Measurements from ENCODE around the gene TM9SF3.

TM9SF3 gene

DNA sequence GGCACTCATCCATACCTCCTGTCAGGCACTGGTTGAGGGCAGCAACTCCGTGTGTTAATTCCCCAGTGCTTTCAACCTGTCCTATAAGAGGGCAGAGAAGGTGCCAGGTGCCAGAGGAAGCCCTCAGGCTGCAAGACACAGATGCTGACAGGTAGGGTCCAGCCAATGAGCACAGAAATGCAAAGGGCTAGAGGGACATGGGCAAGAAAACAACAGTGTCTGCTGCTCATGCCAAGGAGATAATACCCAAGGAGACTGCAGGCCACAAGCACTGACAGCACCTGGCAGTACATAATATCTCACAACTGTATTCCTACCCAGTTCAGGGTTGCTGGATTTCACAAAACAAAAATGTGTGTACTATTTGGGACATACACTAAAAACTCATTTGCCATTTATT is 38.4 kb upstream of the TM9SF3 start:
- Mint-ChIP-seq H3K36me3 (ENCODE audit: low read depth) (no peaks in the 10 kb centered on the region), H3K27me3 (ENCODE audit: low read depth, poor library complexity) (no peaks in the 10 kb centered on the region), H3K4me1 (peaks cover 5% of the 10 kb centered on the region), H3K9me3 (no peaks in the 10 kb centered on the region), H3K4me3 (no peak overlapping the region), H3K27ac (no peak overlapping the region)
- DNase-seq = no peak
- TF ChIP-seq, protein P1, sequence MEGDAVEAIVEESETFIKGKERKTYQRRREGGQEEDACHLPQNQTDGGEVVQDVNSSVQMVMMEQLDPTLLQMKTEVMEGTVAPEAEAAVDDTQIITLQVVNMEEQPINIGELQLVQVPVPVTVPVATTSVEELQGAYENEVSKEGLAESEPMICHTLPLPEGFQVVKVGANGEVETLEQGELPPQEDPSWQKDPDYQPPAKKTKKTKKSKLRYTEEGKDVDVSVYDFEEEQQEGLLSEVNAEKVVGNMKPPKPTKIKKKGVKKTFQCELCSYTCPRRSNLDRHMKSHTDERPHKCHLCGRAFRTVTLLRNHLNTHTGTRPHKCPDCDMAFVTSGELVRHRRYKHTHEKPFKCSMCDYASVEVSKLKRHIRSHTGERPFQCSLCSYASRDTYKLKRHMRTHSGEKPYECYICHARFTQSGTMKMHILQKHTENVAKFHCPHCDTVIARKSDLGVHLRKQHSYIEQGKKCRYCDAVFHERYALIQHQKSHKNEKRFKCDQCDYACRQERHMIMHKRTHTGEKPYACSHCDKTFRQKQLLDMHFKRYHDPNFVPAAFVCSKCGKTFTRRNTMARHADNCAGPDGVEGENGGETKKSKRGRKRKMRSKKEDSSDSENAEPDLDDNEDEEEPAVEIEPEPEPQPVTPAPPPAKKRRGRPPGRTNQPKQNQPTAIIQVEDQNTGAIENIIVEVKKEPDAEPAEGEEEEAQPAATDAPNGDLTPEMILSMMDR (IDR thresholded peaks at IDR 0.05) = no peak

GRCh38 chr10:96622013-96622787 is 35.4 kb upstream of the TM9SF3 start:
- TF ChIP-seq, protein P1 (IDR thresholded peaks at IDR 0.05) = no peak
- Mint-ChIP-seq H3K4me1 (peaks cover 10% of the 10 kb centered on the region), H3K9me3 (no peaks in the 10 kb centered on the region), H3K27me3 (ENCODE audit: low read depth, poor library complexity) (peaks cover 7% of the 10 kb centered on the region), H3K36me3 (ENCODE audit: low read depth) (no peaks in the 10 kb centered on the region), H3K27ac (no peak overlapping the region), H3K4me3 (no peak overlapping the region)
- DNase-seq = no peak

- Mint-ChIP-seq H3K4me1 (peaks cover 16% of the 10 kb centered on the region), H3K27ac (no peak overlapping the region), H3K36me3 (ENCODE audit: low read depth) (no peaks in the 10 kb centered on the region), H3K4me3 (no peak overlapping the region), H3K27me3 (ENCODE audit: low read depth, poor library complexity) (peaks cover 7% of the 10 kb centered on the region), H3K9me3 (no peaks in the 10 kb centered on the region)
- TF ChIP-seq, protein P1 (IDR thresholded peaks at IDR 0.05) = no peak
- no peak for DNase-seq
These were observed 33.3 kb upstream of the TM9SF3 start for GRCh38 chr10:96619796-96620773.

DNA sequence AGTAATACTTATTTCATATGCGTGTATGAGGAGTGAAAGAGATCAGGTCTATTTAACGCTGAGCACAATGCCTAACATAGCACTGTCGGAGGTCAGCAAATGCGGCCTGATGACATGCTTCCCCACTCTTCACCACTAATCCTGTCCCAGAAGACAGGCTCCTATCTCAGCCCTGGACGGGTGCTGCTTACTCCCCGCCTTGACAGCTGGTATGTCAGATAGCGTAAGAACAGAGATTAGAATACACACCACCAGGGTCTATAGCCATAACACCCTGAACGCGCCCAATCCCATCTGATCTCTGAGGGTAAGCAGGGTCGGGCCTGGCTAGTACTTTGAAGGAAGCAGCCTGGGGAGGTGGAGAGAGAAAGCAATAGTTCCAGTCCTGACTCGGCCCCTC is 32.3 kb upstream of the TM9SF3 start:
- Mint-ChIP-seq H3K27ac (no peak overlapping the region), H3K9me3 (no peaks in the 10 kb centered on the region), H3K4me3 (no peak overlapping the region), H3K4me1 (peaks cover 22% of the 10 kb centered on the region), H3K27me3 (ENCODE audit: low read depth, poor library complexity) (peaks cover 7% of the 10 kb centered on the region), H3K36me3 (ENCODE audit: low read depth) (no peaks in the 10 kb centered on the region)
- no peak for DNase-seq
- TF ChIP-seq, protein P1 (IDR thresholded peaks at IDR 0.05) = no peak

GRCh38 chr10:96618653-96619052 is 31.8 kb upstream of the TM9SF3 start:
- no peak for DNase-seq
- TF ChIP-seq, protein P1 (IDR thresholded peaks at IDR 0.05) = no peak
- H3K36me3 Mint-ChIP-seq (ENCODE audit: low read depth) = no peaks in the 10 kb centered on the region
- H3K4me3 Mint-ChIP-seq = no peak overlapping the region
- no peaks in the 10 kb centered on the region for H3K9me3 Mint-ChIP-seq
- H3K27me3 Mint-ChIP-seq (ENCODE audit: low read depth, poor library complexity) = peaks cover 7% of the 10 kb centered on the region
- peaks cover 25% of the 10 kb centered on the region for H3K4me1 Mint-ChIP-seq
- H3K27ac Mint-ChIP-seq = no peak overlapping the region
